ENCODE measurements around the gene TRIP10.
A peak's percentile ranks its signal among the peaks of the same experiment; 100 is the strongest.

TRIP10 gene

GRCh38 chr19:6728346-6728745 is 11.1 kb upstream of the TRIP10 start:
- H3K4me1 Mint-ChIP-seq = peaks cover 37% of the 10 kb centered on the region
- H3K9me3 Mint-ChIP-seq = no peaks in the 10 kb centered on the region

GRCh38 chr19:6729573-6730152 is 9.8 kb upstream of the TRIP10 start:
- no peak for ATAC-seq (ENCODE audit: low read depth)
- no peak for DNase-seq (ENCODE audit: low spot score in 2 of 2)
- Mint-ChIP-seq H3K4me1 (peaks cover 26% of the 10 kb centered on the region), H3K36me3 (peaks cover 16% of the 10 kb centered on the region), H3K9me3 (no peaks in the 10 kb centered on the region), H3K4me3 (no peak overlapping the region), H3K27ac (no peak overlapping the region), H3K27me3 (no peaks in the 10 kb centered on the region)

More at GRCh38 chr19:6728346-6728745, 11.1 kb upstream of the TRIP10 start:
- peak; percentile 45 for ATAC-seq (ENCODE audit: low read depth)
- no peak for DNase-seq (ENCODE audit: low spot score in 2 of 2)
- H3K4me3 Mint-ChIP-seq = peak overlapping the region; percentile 24
- H3K27ac Mint-ChIP-seq = peak overlapping the region; percentile 46
- no peaks in the 10 kb centered on the region for H3K27me3 Mint-ChIP-seq
- H3K36me3 Mint-ChIP-seq = peaks cover 14% of the 10 kb centered on the region

GRCh38 chr19:6730153-6730804 is 9.2 kb upstream of the TRIP10 start:
- Mint-ChIP-seq H3K4me3 (no peak overlapping the region), H3K4me1 (peaks cover 20% of the 10 kb centered on the region), H3K27me3 (no peaks in the 10 kb centered on the region), H3K9me3 (no peaks in the 10 kb centered on the region), H3K27ac (no peak overlapping the region), H3K36me3 (peaks cover 16% of the 10 kb centered on the region)
- ATAC-seq (ENCODE audit: low read depth) (peak; percentile 58), DNase-seq (ENCODE audit: low spot score in 2 of 2) (no peak)

- ATAC-seq (ENCODE audit: low read depth) = no peak
- H3K27ac Mint-ChIP-seq = no peak overlapping the region
These were observed 8.4 kb upstream of the TRIP10 start for GRCh38 chr19:6730941-6731670.

GRCh38 chr19:6731822-6732221 is 7.7 kb upstream of the TRIP10 start:
- Mint-ChIP-seq H3K36me3 (peaks cover 15% of the 10 kb centered on the region), H3K4me1 (peaks cover 22% of the 10 kb centered on the region), H3K27ac (no peak overlapping the region), H3K4me3 (no peak overlapping the region), H3K27me3 (no peaks in the 10 kb centered on the region), H3K9me3 (no peaks in the 10 kb centered on the region)
- ATAC-seq (ENCODE audit: low read depth) = no peak
- DNase-seq (ENCODE audit: low spot score in 2 of 2) = no peak

More at GRCh38 chr19:6730941-6731670, 8.4 kb upstream of the TRIP10 start:
- Mint-ChIP-seq H3K4me3 (no peak overlapping the region), H3K4me1 (peaks cover 19% of the 10 kb centered on the region), H3K27me3 (no peaks in the 10 kb centered on the region), H3K36me3 (peaks cover 16% of the 10 kb centered on the region), H3K9me3 (no peaks in the 10 kb centered on the region)
- no peak for DNase-seq (ENCODE audit: low spot score in 2 of 2)

GRCh38 chr19:6732803-6733337 is 6.6 kb upstream of the TRIP10 start:
- no peaks in the 10 kb centered on the region for H3K27me3 Mint-ChIP-seq
- peaks cover 23% of the 10 kb centered on the region for H3K4me1 Mint-ChIP-seq
- peaks cover 15% of the 10 kb centered on the region for H3K36me3 Mint-ChIP-seq
- DNase-seq (ENCODE audit: low spot score in 2 of 2) (no peak), ATAC-seq (ENCODE audit: low read depth) (no peak)
- no peak overlapping the region for H3K4me3 Mint-ChIP-seq
- no peak overlapping the region for H3K27ac Mint-ChIP-seq
- no peaks in the 10 kb centered on the region for H3K9me3 Mint-ChIP-seq

- no peaks in the 10 kb centered on the region for H3K27me3 Mint-ChIP-seq
- H3K4me1 Mint-ChIP-seq = peaks cover 24% of the 10 kb centered on the region
- H3K9me3 Mint-ChIP-seq = no peaks in the 10 kb centered on the region
- ATAC-seq (ENCODE audit: low read depth) = no peak
- H3K27ac Mint-ChIP-seq = no peak overlapping the region
- no peak for DNase-seq (ENCODE audit: low spot score in 2 of 2)
- no peak overlapping the region for H3K4me3 Mint-ChIP-seq
- peaks cover 15% of the 10 kb centered on the region for H3K36me3 Mint-ChIP-seq
These were observed 6.0 kb upstream of the TRIP10 start for GRCh38 chr19:6733338-6734095.

- DNase-seq (ENCODE audit: low spot score in 2 of 2) (no peak), ATAC-seq (ENCODE audit: low read depth) (no peak)
- H3K36me3 Mint-ChIP-seq = peaks cover 15% of the 10 kb centered on the region
- no peaks in the 10 kb centered on the region for H3K27me3 Mint-ChIP-seq
- H3K9me3 Mint-ChIP-seq = no peaks in the 10 kb centered on the region
- H3K27ac Mint-ChIP-seq = no peak overlapping the region
- H3K4me1 Mint-ChIP-seq = peaks cover 28% of the 10 kb centered on the region
- H3K4me3 Mint-ChIP-seq = no peak overlapping the region
These were observed 5.3 kb upstream of the TRIP10 start for GRCh38 chr19:6734096-6734696.

- H3K36me3 Mint-ChIP-seq = peaks cover 15% of the 10 kb centered on the region
- H3K27me3 Mint-ChIP-seq = no peaks in the 10 kb centered on the region
- H3K9me3 Mint-ChIP-seq = no peaks in the 10 kb centered on the region
- peaks cover 29% of the 10 kb centered on the region for H3K4me1 Mint-ChIP-seq
- DNase-seq (ENCODE audit: low spot score in 2 of 2) (no peak), ATAC-seq (ENCODE audit: low read depth) (no peak)
- no peak overlapping the region for H3K4me3 Mint-ChIP-seq
- peak overlapping the region; percentile 91 for H3K27ac Mint-ChIP-seq
These were observed 4.1 kb upstream of the TRIP10 start for GRCh38 chr19:6735181-6735911.

GRCh38 chr19:6736169-6736916 is 3.1 kb upstream of the TRIP10 start:
- peaks cover 35% of the 10 kb centered on the region for H3K4me1 Mint-ChIP-seq
- peak overlapping the region; percentile 91 for H3K4me3 Mint-ChIP-seq
- peak; percentile 11 for ATAC-seq (ENCODE audit: low read depth)
- H3K36me3 Mint-ChIP-seq = peaks cover 15% of the 10 kb centered on the region
- peak overlapping the region; percentile 91 for H3K27ac Mint-ChIP-seq
- H3K9me3 Mint-ChIP-seq = no peaks in the 10 kb centered on the region
- no peaks in the 10 kb centered on the region for H3K27me3 Mint-ChIP-seq
- DNase-seq (ENCODE audit: low spot score in 2 of 2) = peak; percentile 61 to 72

- H3K4me1 Mint-ChIP-seq = peaks cover 37% of the 10 kb centered on the region
- H3K9me3 Mint-ChIP-seq = no peaks in the 10 kb centered on the region
- ATAC-seq (ENCODE audit: low read depth) = no peak
- H3K27ac Mint-ChIP-seq = peak overlapping the region; percentile 91
- DNase-seq (ENCODE audit: low spot score in 2 of 2) = no peak
- H3K36me3 Mint-ChIP-seq = peaks cover 11% of the 10 kb centered on the region
- peak overlapping the region; percentile 91 for H3K4me3 Mint-ChIP-seq
- no peaks in the 10 kb centered on the region for H3K27me3 Mint-ChIP-seq
These were observed 2.6 kb upstream of the TRIP10 start for GRCh38 chr19:6736917-6737283.

- Mint-ChIP-seq H3K4me3 (peak within 1 kb of the TSS; percentile 91), H3K27me3 (no peaks in the 10 kb centered on the region), H3K36me3 (peaks cover 8% of the 10 kb centered on the region), H3K27ac (peak within 1 kb of the TSS; percentile 91), H3K9me3 (no peaks in the 10 kb centered on the region), H3K4me1 (peaks cover 37% of the 10 kb centered on the region)
- ATAC-seq (ENCODE audit: low read depth) (peak; percentile 75), DNase-seq (ENCODE audit: low spot score in 2 of 2) (peak; percentile 97 to 98)
These were observed 2.1 kb upstream of the TRIP10 start, which contains the start of gene GPR108 for GRCh38 chr19:6737284-6737872. GPR108 (minus strand) TSS chr19:6737580; CDS start chr19:6737576, 4 bp downstream.

Data from memory B cell (primary cell).